ENCODE data around the gene GMDS. TPM values are rescaled to one million over a fixed set of nuclear protein-coding genes. Genes with fewer than 3 reads are reported as not detected.

The GMDS gene
- total and polyA plus RNA-seq, 2 of the 13 experiments (the other 11 are each of a cell fraction or from before 2014, with no cell fraction given): 64.4 to 112 TPM

DNA sequence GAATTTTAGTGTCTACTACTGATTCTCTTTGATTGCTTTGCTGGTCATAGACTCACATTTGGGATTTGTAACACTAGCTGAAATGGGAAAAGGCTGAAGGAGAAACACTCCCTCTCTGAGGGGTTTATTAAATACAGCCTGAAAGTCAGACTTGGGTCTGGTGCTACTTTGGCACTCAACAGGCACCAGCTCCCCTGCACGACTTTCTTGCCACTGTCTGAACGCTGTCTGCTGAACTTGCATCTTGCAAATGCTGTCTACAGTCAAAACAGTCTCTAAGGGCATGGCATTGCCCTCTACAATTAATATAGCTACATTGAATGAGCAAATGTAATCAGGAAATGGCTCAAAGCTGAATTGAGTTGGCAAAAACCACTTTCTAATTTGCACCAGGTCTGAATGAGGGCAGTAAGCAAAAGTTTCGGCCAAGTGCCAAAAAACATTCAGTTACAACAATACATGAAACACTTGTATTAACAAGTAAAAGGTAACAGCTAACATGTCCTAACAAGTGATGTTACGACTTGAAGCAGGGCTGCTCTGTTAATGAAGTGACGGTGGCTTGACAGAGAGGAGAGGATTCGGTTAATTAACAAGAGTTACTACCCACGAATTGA, 516.2 kb downstream of the GMDS start:
- H3K27me3 ChIP-seq (ENCODE audit: control insufficient read depth in 1 of 2, insufficient read depth in 2 of 2, low read length in 2 of 2): no peaks in the 10 kb centered on the region
- H3K4me3 ChIP-seq (replicated peaks in 1 of 3; ENCODE audit: insufficient read depth in 1 of 3, low read depth in 2 of 3, low read length in 3 of 3): no peak overlapping the region
- no peak overlapping the region for H2AFZ ChIP-seq (ENCODE audit: low read length)
- DNase-seq (ENCODE audit: low spot score): no peak
- H3K36me3 ChIP-seq (replicated peaks in 1 of 2; ENCODE audit: control insufficient read depth in 1 of 2, insufficient read depth in 2 of 2, low read length in 2 of 2): peaks cover 9 to 32% of the 10 kb centered on the region in 2 experiments
- no peaks in the 10 kb centered on the region for H3K79me2 ChIP-seq (ENCODE audit: insufficient read depth, low read length)
- no peak overlapping the region for H3K27ac ChIP-seq (ENCODE audit: extremely low read length, insufficient read depth, low read length)
- in situ Hi-C loops (cut with HindIII; ENCODE audit: extremely low pct_ligation_motif_present, low pct_unique_long_range_greater_than_20kb): no loop called here
- no peak overlapping the region for H3K4me2 ChIP-seq (ENCODE audit: low read depth, low read length)
- ChIA-PET CTCF (ENCODE audit: low intra/inter-chr PET ratio, low total read pairs) (no interaction called here), POLR2A (no interaction called here)
- no TSS peak for BruUV-seq (replicated peaks)
- no peaks in the 10 kb centered on the region for H4K20me1 ChIP-seq (ENCODE audit: insufficient read depth, low read length)
- no peaks in the 10 kb centered on the region for H3K4me1 ChIP-seq (ENCODE audit: insufficient read depth, low read length)
- no peaks in the 10 kb centered on the region for H3K9me3 ChIP-seq (ENCODE audit: low read length)
- intact Hi-C loops (cut with micrococcal nuclease; ENCODE audit: unreplicated experiment): no loop called here
- no peak for ATAC-seq
- no peak overlapping the region for H3K9ac ChIP-seq (ENCODE audit: insufficient read depth, low read depth, low read length)
- 96% methylated on average over 7 of the region's 7 CpGs for WGBS (ENCODE audit: low lambda C conversion rate)
- no peak for FAIRE-seq
- TF ChIP-seq MAF1 (CRISPR knock-in tag; IDR thresholded peaks at IDR 0.05; ENCODE audit: borderline replicate concordance) (no peak), ATF7-NPFF (CRISPR knock-in tag; IDR thresholded peaks at IDR 0.05; ENCODE audit: low read depth) (no peak), ZNF766 (CRISPR knock-in tag; IDR thresholded peaks at IDR 0.05; ENCODE audit: borderline replicate concordance) (no peak), ZBTB42 (CRISPR knock-in tag; IDR thresholded peaks at IDR 0.05) (no peak), CENPX (CRISPR knock-in tag; IDR thresholded peaks at IDR 0.05) (no peak), ZNF776 (CRISPR knock-in tag; IDR thresholded peaks at IDR 0.05) (no peak), ZNF260 (CRISPR knock-in tag; IDR thresholded peaks at IDR 0.05; ENCODE audit: borderline replicate concordance, low read depth) (no peak), TRIM24 (CRISPR knock-in tag; IDR thresholded peaks at IDR 0.05) (no peak), FOXK2 (IDR thresholded peaks at IDR 0.05) (no peak), ZNF589 (CRISPR knock-in tag; conservative IDR thresholded peaks at IDR 0.05) (no peak), NCOR1 (IDR thresholded peaks at IDR 0.05; ENCODE audit: borderline replicate concordance, low read length) (no peak), TEAD3 (CRISPR knock-in tag; optimal IDR thresholded peaks at IDR 0.05; ENCODE audit: borderline replicate concordance) (no peak)
- TF ChIP-seq, protein P1, sequence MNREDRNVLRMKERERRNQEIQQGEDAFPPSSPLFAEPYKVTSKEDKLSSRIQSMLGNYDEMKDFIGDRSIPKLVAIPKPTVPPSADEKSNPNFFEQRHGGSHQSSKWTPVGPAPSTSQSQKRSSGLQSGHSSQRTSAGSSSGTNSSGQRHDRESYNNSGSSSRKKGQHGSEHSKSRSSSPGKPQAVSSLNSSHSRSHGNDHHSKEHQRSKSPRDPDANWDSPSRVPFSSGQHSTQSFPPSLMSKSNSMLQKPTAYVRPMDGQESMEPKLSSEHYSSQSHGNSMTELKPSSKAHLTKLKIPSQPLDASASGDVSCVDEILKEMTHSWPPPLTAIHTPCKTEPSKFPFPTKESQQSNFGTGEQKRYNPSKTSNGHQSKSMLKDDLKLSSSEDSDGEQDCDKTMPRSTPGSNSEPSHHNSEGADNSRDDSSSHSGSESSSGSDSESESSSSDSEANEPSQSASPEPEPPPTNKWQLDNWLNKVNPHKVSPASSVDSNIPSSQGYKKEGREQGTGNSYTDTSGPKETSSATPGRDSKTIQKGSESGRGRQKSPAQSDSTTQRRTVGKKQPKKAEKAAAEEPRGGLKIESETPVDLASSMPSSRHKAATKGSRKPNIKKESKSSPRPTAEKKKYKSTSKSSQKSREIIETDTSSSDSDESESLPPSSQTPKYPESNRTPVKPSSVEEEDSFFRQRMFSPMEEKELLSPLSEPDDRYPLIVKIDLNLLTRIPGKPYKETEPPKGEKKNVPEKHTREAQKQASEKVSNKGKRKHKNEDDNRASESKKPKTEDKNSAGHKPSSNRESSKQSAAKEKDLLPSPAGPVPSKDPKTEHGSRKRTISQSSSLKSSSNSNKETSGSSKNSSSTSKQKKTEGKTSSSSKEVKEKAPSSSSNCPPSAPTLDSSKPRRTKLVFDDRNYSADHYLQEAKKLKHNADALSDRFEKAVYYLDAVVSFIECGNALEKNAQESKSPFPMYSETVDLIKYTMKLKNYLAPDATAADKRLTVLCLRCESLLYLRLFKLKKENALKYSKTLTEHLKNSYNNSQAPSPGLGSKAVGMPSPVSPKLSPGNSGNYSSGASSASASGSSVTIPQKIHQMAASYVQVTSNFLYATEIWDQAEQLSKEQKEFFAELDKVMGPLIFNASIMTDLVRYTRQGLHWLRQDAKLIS (CRISPR knock-in tag; IDR thresholded peaks at IDR 0.05): no peak
- TF ChIP-seq, protein P2, sequence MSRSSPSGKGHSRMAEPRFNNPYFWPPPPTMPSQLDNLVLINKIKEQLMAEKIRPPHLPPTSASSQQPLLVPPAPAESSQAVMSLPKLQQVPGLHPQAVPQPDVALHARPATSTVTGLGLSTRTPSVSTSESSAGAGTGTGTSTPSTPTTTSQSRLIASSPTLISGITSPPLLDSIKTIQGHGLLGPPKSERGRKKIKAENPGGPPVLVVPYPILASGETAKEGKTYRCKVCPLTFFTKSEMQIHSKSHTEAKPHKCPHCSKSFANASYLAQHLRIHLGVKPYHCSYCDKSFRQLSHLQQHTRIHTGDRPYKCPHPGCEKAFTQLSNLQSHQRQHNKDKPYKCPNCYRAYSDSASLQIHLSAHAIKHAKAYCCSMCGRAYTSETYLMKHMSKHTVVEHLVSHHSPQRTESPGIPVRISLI (CRISPR knock-in tag; IDR thresholded peaks at IDR 0.05; ENCODE audit: borderline replicate concordance): no peak
- TF ChIP-seq, protein P3, sequence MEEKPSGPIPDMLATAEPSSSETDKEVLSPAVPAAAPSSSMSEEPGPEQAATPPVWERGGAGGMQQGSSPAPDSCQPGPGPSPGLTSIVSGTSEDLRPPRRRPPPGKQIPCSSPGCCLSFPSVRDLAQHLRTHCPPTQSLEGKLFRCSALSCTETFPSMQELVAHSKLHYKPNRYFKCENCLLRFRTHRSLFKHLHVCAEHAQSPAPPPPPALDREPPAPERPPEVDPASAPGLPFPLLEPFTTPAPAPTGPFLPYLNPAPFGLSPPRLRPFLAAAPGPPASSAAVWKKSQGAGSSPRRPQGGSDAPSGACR (CRISPR knock-in tag; IDR thresholded peaks at IDR 0.05): no peak
